H9 (cell line): ENCODE results near the gene CWC25. TPM values are rescaled to one million over a fixed set of nuclear protein-coding genes. Genes with fewer than 3 reads are reported as not detected.

Experiments
- DNase-seq: peaks from one replicate; pipeline ENCODE4 v3.0.0-alpha.2; 2017
- H2AFZ ChIP-seq: one replicate; pipeline ENCODE4 v1.6.1; 2013; ENCODE audit warnings: mild to moderate bottlenecking, low read length, control low read depth, moderate library complexity
- H2AK5ac ChIP-seq: 2 replicates; pipeline ENCODE4 v1.6.1; 2013; ENCODE audit warnings: low read length, control low read depth, mixed read lengths; ENCODE audit not compliant: insufficient read length
- H2BK120ac ChIP-seq: one replicate; pipeline ENCODE4 v1.6.1; 2013; ENCODE audit warnings: low read depth, mild to moderate bottlenecking, low read length, control low read depth, inconsistent platforms; ENCODE audit not compliant: poor library complexity, severe bottlenecking
- H2BK12ac ChIP-seq: 2 replicates; pipeline ENCODE4 v1.6.1; 2013; ENCODE audit warnings: low read length, control low read depth, mixed read lengths, low read depth; ENCODE audit not compliant: insufficient read length
- H2BK15ac ChIP-seq: 2 replicates; pipeline ENCODE4 v1.6.1; 2013; ENCODE audit warnings: low read depth, low read length, control low read depth
- H2BK20ac ChIP-seq: one replicate; pipeline ENCODE4 v1.6.1; 2013; ENCODE audit warnings: low read depth, mild to moderate bottlenecking, low read length, control low read depth, inconsistent platforms; ENCODE audit not compliant: poor library complexity, severe bottlenecking
- H2BK5ac ChIP-seq: 2 replicates; pipeline ENCODE4 v1.6.1; 2013; ENCODE audit warnings: low read length, control low read depth, mixed read lengths; ENCODE audit not compliant: insufficient read length
- H3K14ac ChIP-seq: 2 replicates; pipeline ENCODE4 v1.6.1; 2013; ENCODE audit warnings: low read length, control low read depth; ENCODE audit not compliant: insufficient read depth
- H3K18ac ChIP-seq: 2 replicates; pipeline ENCODE4 v1.6.1; 2013; ENCODE audit warnings: low read depth, mild to moderate bottlenecking, mixed read lengths, low read length, control low read depth; ENCODE audit not compliant: insufficient read length
- H3K23ac ChIP-seq: 2 replicates; pipeline ENCODE4 v1.6.1; 2013; ENCODE audit warnings: low read length, control low read depth, mixed read lengths, low read depth; ENCODE audit not compliant: insufficient read length
- H3K23me2 ChIP-seq: 2 replicates; pipeline ENCODE4 v1.6.1; 2013; ENCODE audit warnings: low read depth, mild to moderate bottlenecking, mixed read lengths, low read length, control low read depth; ENCODE audit not compliant: insufficient read length, poor library complexity, severe bottlenecking
- H3K27ac ChIP-seq: 2 replicates; pipeline ENCODE4 v1.5.1; 2013; ENCODE audit warnings: low read length, control low read depth, mixed read lengths, low read depth; ENCODE audit not compliant: insufficient read length
- H3K27me3 ChIP-seq: 2 replicates; pipeline ENCODE4 v1.6.1; 2013; ENCODE audit warnings: low read length, control low read depth, inconsistent platforms; ENCODE audit not compliant: insufficient read depth
- H3K4ac ChIP-seq: 2 replicates; pipeline ENCODE4 v1.6.1; 2013; ENCODE audit warnings: low read depth, mild to moderate bottlenecking, control low read depth, inconsistent platforms, low read length, moderate library complexity
- H3K4me1 ChIP-seq: 2 replicates; pipeline ENCODE4 v1.6.1; 2013; ENCODE audit warnings: low read length, control low read depth, inconsistent platforms; ENCODE audit not compliant: insufficient read depth
- H3K4me2 ChIP-seq: 2 replicates; pipeline ENCODE4 v1.6.1; 2013; ENCODE audit warnings: low read length, control low read depth, mixed read lengths; ENCODE audit not compliant: insufficient read length, insufficient read depth
- H3K56ac ChIP-seq: 2 replicates; pipeline ENCODE4 v1.6.1; 2013; ENCODE audit warnings: low read depth, mild to moderate bottlenecking, mixed read lengths, low read length, control low read depth; ENCODE audit not compliant: insufficient read length
- H3K79me1 ChIP-seq: 2 replicates; pipeline ENCODE4 v1.6.1; 2013; ENCODE audit warnings: low read depth, mild to moderate bottlenecking, moderate library complexity, low read length, control low read depth, inconsistent platforms; ENCODE audit not compliant: insufficient read depth, poor library complexity, severe bottlenecking
- H3K79me2 ChIP-seq: 2 replicates; pipeline ENCODE4 v1.6.1; 2013; ENCODE audit warnings: low read length, control low read depth, inconsistent platforms; ENCODE audit not compliant: insufficient read depth
- H3K9ac ChIP-seq: 2 replicates; pipeline ENCODE4 v1.6.1; 2013; ENCODE audit warnings: low read length, control low read depth, mixed read lengths; ENCODE audit not compliant: insufficient read length; ENCODE audit errors: extremely low read depth
- H3K9me3 ChIP-seq: one replicate; pipeline ENCODE4 v1.6.1; 2013; ENCODE audit warnings: low read depth, low read length, inconsistent platforms; ENCODE audit not compliant: control insufficient read depth
- H3T11ph ChIP-seq: one replicate; pipeline ENCODE4 v1.6.1; 2013; ENCODE audit warnings: mild to moderate bottlenecking, low read length, control low read depth, inconsistent platforms
- H4K20me1 ChIP-seq: one replicate; pipeline ENCODE4 v1.6.1; 2013; ENCODE audit not compliant: control insufficient read depth, insufficient read length, insufficient read depth
- H4K5ac ChIP-seq: 2 replicates; pipeline ENCODE4 v1.6.1; 2013; ENCODE audit warnings: low read depth, mild to moderate bottlenecking, mixed read lengths, low read length, control low read depth; ENCODE audit not compliant: insufficient read length
- H4K8ac ChIP-seq: replicated peaks from 2 replicates; pipeline ENCODE4 v1.6.1; 2013; ENCODE audit warnings: low read length, control low read depth, mixed read lengths, low read depth; ENCODE audit not compliant: insufficient read length
- H4K91ac ChIP-seq: 2 replicates; pipeline ENCODE4 v1.6.1; 2013; ENCODE audit warnings: low read depth, mild to moderate bottlenecking, moderate library complexity, mixed read lengths, low read length, control low read depth; ENCODE audit not compliant: insufficient read length
- H3K27ac Mint-ChIP-seq, 3 experiments: 2 replicates in 2 of 3; 3 replicates in 1 of 3; pipeline ENCODE4 v1.8.0; 2020 to 2021; ENCODE audit warnings: mixed read lengths in 3 of 3, mild to moderate bottlenecking in 1 of 3, moderate library complexity in 1 of 3
- H3K27me3 Mint-ChIP-seq: 2 replicates; pipeline ENCODE4 v1.8.0; 2021; ENCODE audit warnings: low read depth, mild to moderate bottlenecking, moderate library complexity, mixed read lengths
- H3K36me3 Mint-ChIP-seq, 3 experiments: 2 replicates in 2 of 3; 3 replicates in 1 of 3; pipeline ENCODE4 v1.8.0; 2020 to 2021; ENCODE audit warnings: low read depth in 3 of 3, mixed read lengths in 3 of 3; ENCODE audit not compliant: insufficient read depth in 1 of 3
- H3K4me1 Mint-ChIP-seq, 2 experiments: 2 replicates each; pipeline ENCODE4 v1.8.0; 2020; ENCODE audit warnings: mixed read lengths in 2 of 2
- H3K4me3 Mint-ChIP-seq, 2 experiments: 2 replicates in 1 of 2; 3 replicates in 1 of 2; pipeline ENCODE4 v1.8.0; 2020 to 2021; ENCODE audit warnings: mild to moderate bottlenecking in 2 of 2, mixed read lengths in 2 of 2, moderate library complexity in 1 of 2
- H3K9me3 Mint-ChIP-seq, 2 experiments: 2 replicates in 1 of 2; 3 replicates in 1 of 2; pipeline ENCODE4 v1.8.0; 2020; ENCODE audit warnings: mild to moderate bottlenecking in 2 of 2, mixed read lengths in 2 of 2, moderate library complexity in 1 of 2
- WGBS: extraction: QIAGEN DNeasy Blood & Tissue Kit; methylation state at CpG from one replicate; pipeline ENCODE4 v1.1.7; 2013; ENCODE audit warnings: missing lambda C conversion rate, low lambda C conversion rate, mixed read lengths; ENCODE audit not compliant: insufficient read length; ENCODE audit errors: extremely low coverage; 5-methylcytosine and 5-hydroxymethylcytosine counted together
- total RNA-seq: library from RNA; stranded (reverse); gene quantifications from 2 replicates; pipeline ENCODE4 v1.2.1, GENCODE V29; 2021
- TF ChIP-seq, protein P1 (sequence below): fragments of 200-600 bp; sonication (generic); conservative IDR thresholded peaks from 3 replicates; pipeline ENCODE4 v1.8.0; 2021; ENCODE audit warnings: antibody characterized with exemption, mild to moderate bottlenecking

The CWC25 gene
- total RNA-seq, 1 experiment from 2014 or later = 15.9 TPM

DNA sequence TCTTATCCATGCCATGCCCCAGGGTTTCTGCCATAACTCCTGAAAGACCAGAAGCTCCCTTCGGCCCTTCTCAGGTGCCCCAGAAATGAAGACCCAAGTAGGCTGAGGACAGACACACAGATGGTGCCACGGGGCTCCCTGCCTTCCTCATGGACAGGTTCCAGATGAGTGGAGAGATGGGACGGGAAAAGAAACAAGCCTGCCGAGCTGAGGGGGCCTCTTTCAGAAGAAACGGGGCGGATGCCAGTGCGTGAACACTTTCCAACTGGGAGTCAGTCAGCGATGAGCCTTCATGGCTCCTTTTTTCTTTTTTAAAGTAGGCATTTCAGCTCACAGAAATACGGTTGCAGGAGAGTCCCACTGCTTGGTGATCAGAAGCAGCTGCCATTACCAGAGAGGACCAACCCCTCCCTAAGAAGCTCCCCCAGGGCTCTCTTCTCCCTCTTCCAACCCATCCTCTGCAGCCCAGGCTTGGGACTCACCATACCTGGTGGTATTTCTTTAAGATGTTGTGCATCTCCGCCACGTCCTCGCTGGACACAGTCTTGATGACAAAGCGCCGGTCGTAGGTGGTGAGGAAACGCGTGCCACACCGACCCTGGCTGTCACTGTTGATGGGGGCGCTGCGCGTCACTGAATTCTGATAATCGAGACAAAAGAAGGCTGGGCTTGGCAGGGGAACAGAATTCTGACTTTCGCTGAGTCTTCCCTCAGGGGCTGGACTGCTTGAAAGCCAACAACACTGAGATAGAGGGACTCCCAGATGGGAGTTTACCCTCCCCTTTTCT, 45.0 kb downstream of the CWC25 start:
- H4K91ac ChIP-seq = no peak overlapping the region
- H2BK120ac ChIP-seq = no peak overlapping the region
- no peaks in the 10 kb centered on the region for H3K23me2 ChIP-seq
- DNase-seq = no peak
- no peak overlapping the region for H3K56ac ChIP-seq
- WGBS = no CpG with 5 or more reads among the region's 23 CpGs
- H3K4me2 ChIP-seq = no peak overlapping the region
- H3K9me3 ChIP-seq = no peaks in the 10 kb centered on the region
- Mint-ChIP-seq H3K4me3 (no peak overlapping the region; a peak in 1 of 5 replicates), H3K27ac (peak overlapping the region in 2 of 3 experiments; percentile 34 to 62; a peak in 1 of 7 replicates), H3K36me3 (peaks cover 40 to 91% (median 67%) of the 10 kb centered on the region in 3 experiments), H3K27me3 (no peaks in the 10 kb centered on the region), H3K4me1 (no peaks in the 10 kb centered on the region), H3K9me3 (no peaks in the 10 kb centered on the region)
- H3K14ac ChIP-seq = no peak overlapping the region
- H2BK20ac ChIP-seq = no peak overlapping the region
- H2AK5ac ChIP-seq = no peak overlapping the region
- H3K4me1 ChIP-seq = no peaks in the 10 kb centered on the region
- H4K20me1 ChIP-seq = no peaks in the 10 kb centered on the region
- H3K9ac ChIP-seq = no peak overlapping the region
- H3K79me1 ChIP-seq = no peaks in the 10 kb centered on the region
- H3K4ac ChIP-seq = no peak overlapping the region
- H4K8ac ChIP-seq = no peak overlapping the region
- no peak overlapping the region for H2BK12ac ChIP-seq
- H4K5ac ChIP-seq = no peak overlapping the region
- H3K79me2 ChIP-seq = no peaks in the 10 kb centered on the region
- no peak overlapping the region for H3K23ac ChIP-seq
- no peak overlapping the region for H3T11ph ChIP-seq
- no peak overlapping the region for H3K27ac ChIP-seq
- H3K18ac ChIP-seq = no peak overlapping the region
- TF ChIP-seq, protein P1, sequence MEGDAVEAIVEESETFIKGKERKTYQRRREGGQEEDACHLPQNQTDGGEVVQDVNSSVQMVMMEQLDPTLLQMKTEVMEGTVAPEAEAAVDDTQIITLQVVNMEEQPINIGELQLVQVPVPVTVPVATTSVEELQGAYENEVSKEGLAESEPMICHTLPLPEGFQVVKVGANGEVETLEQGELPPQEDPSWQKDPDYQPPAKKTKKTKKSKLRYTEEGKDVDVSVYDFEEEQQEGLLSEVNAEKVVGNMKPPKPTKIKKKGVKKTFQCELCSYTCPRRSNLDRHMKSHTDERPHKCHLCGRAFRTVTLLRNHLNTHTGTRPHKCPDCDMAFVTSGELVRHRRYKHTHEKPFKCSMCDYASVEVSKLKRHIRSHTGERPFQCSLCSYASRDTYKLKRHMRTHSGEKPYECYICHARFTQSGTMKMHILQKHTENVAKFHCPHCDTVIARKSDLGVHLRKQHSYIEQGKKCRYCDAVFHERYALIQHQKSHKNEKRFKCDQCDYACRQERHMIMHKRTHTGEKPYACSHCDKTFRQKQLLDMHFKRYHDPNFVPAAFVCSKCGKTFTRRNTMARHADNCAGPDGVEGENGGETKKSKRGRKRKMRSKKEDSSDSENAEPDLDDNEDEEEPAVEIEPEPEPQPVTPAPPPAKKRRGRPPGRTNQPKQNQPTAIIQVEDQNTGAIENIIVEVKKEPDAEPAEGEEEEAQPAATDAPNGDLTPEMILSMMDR = no peak
- H2BK15ac ChIP-seq = no peak overlapping the region
- H2BK5ac ChIP-seq = no peak overlapping the region
- H3K27me3 ChIP-seq = no peaks in the 10 kb centered on the region
- H2AFZ ChIP-seq = no peak overlapping the region
